ENCODE measurements around the gene MRTFA.

DNA sequence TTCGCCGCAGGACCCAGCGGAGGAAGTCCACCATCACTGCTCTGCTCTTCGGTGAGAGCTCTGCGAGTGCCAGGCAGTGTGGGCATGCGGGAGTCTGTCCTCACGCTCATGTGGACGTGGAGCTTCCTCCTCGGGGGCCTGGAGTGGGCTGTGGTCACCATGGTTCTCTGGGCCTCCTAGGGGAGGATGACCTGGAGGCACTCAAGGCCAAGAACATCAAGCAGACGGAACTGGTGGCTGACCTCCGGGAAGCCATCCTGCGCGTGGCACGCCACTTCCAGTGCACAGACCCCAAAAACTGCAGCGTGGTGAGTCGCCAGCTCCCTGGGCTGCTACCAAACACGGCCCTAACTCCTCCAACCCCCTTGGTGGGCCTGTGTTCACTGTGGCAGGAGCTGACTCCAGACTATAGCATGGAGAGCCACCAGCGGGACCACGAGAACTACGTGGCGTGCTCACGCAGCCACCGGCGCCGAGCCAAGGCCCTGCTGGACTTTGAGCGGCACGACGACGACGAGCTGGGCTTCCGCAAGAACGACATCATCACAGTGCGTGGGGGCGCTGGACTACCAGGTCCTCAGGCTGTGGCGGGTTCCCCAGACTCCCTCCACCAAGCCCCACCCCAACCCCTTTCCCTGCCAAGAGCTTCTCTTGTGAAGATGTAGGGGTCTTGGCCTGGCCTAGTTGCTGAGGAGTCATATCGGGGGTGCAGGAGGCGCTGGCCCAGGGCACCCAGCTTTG is 229.3 kb downstream of the MRTFA start:
- no peak for TF ChIP-seq CTCF (IDR thresholded peaks at IDR 0.05)
- TF ChIP-seq EZH2 (IDR thresholded peaks at IDR 0.05), result no peak
